HEK293 (cell line): ENCODE data around the gene GGPS1.

Experiments
- BCL11B ChIP-seq: fragments of 450-650 bp; formaldehyde crosslinking; IDR thresholded peaks from 2 replicates; pipeline ENCODE4 v1.5.1; 2016; ENCODE audit warnings: low read depth, missing biosample characterization, missing genetic modification characterization
- EGR2 ChIP-seq: fragments of 450-650 bp; formaldehyde crosslinking; IDR thresholded peaks from 2 replicates; pipeline ENCODE4 v1.5.1; 2016; ENCODE audit warnings: low read depth, missing biosample characterization, missing genetic modification characterization
- KLF1 ChIP-seq: fragments of 450-650 bp; formaldehyde crosslinking; IDR thresholded peaks from 2 replicates; pipeline ENCODE4 v1.5.1; 2016; ENCODE audit warnings: missing biosample characterization, missing genetic modification characterization
- KLF10 ChIP-seq: fragments of 450-650 bp; IDR thresholded peaks from 2 replicates; pipeline ENCODE4 v1.5.1; 2018; ENCODE audit warnings: missing biosample characterization, mild to moderate bottlenecking, missing genetic modification characterization
- PATZ1 ChIP-seq: fragments of 450-650 bp; formaldehyde crosslinking; IDR thresholded peaks from 2 replicates; pipeline ENCODE4 v1.5.1; 2016; ENCODE audit warnings: missing biosample characterization, missing genetic modification characterization
- PRDM1 ChIP-seq: fragments of 450-650 bp; formaldehyde crosslinking; IDR thresholded peaks from 2 replicates; pipeline ENCODE4; 2016; ENCODE audit warnings: missing biosample characterization, missing genetic modification characterization
- PRDM2 ChIP-seq: fragments of 450-650 bp; formaldehyde crosslinking; IDR thresholded peaks from 2 replicates; pipeline ENCODE4 v1.5.1; 2016; ENCODE audit warnings: missing biosample characterization, missing genetic modification characterization, borderline replicate concordance
- REPIN1 ChIP-seq: fragments of 450-650 bp; formaldehyde crosslinking; IDR thresholded peaks from 2 replicates; pipeline ENCODE4 v1.5.1; 2017; ENCODE audit warnings: missing biosample characterization, missing genetic modification characterization, low read depth
- SP2 ChIP-seq: fragments of 450-650 bp; formaldehyde crosslinking; IDR thresholded peaks from 2 replicates; pipeline ENCODE4 v1.5.1; 2016; ENCODE audit warnings: missing biosample characterization, missing genetic modification characterization
- ZBTB20 ChIP-seq: fragments of 450-650 bp; formaldehyde crosslinking; IDR thresholded peaks from 2 replicates; pipeline ENCODE4 v1.5.1; 2016; ENCODE audit warnings: missing biosample characterization, missing genetic modification characterization
- ZBTB6 ChIP-seq: fragments of 450-650 bp; formaldehyde crosslinking; IDR thresholded peaks from 2 replicates; pipeline ENCODE4 v1.5.1; 2017; ENCODE audit warnings: missing biosample characterization, missing genetic modification characterization
- ZBTB8A ChIP-seq: fragments of 450-650 bp; formaldehyde crosslinking; IDR thresholded peaks from 2 replicates; pipeline ENCODE4 v1.5.1; 2016; ENCODE audit warnings: missing biosample characterization, missing genetic modification characterization
- ZFP3 ChIP-seq: fragments of 450-650 bp; formaldehyde crosslinking; IDR thresholded peaks from 2 replicates; pipeline ENCODE4 v1.5.1; 2016; ENCODE audit warnings: low read depth, missing biosample characterization, missing genetic modification characterization
- ZNF112 ChIP-seq: fragments of 450-650 bp; formaldehyde crosslinking; IDR thresholded peaks from 2 replicates; pipeline ENCODE4 v1.5.0; 2017; ENCODE audit warnings: missing biosample characterization, missing genetic modification characterization
- ZNF16 ChIP-seq: fragments of 450-650 bp; formaldehyde crosslinking; IDR thresholded peaks from 2 replicates; pipeline ENCODE4 v1.5.1; 2016; ENCODE audit warnings: low read depth, missing biosample characterization, missing genetic modification characterization
- ZNF174 ChIP-seq: fragments of 450-650 bp; formaldehyde crosslinking; IDR thresholded peaks from 2 replicates; pipeline ENCODE4 v1.5.0; 2017; ENCODE audit warnings: missing biosample characterization, mild to moderate bottlenecking, missing genetic modification characterization
- ZNF202 ChIP-seq: fragments of 450-650 bp; formaldehyde crosslinking; IDR thresholded peaks from 2 replicates; pipeline ENCODE4 v1.5.1; 2016; ENCODE audit warnings: missing biosample characterization, missing genetic modification characterization, borderline replicate concordance
- ZNF223 ChIP-seq: fragments of 450-650 bp; formaldehyde crosslinking; IDR thresholded peaks from 2 replicates; pipeline ENCODE4 v1.5.1; 2016; ENCODE audit warnings: missing biosample characterization, missing genetic modification characterization
- ZNF24 ChIP-seq: fragments of 450-650 bp; formaldehyde crosslinking; IDR thresholded peaks from 2 replicates; pipeline ENCODE4 v1.5.1; 2016; ENCODE audit warnings: missing biosample characterization, missing genetic modification characterization
- ZNF488 ChIP-seq: fragments of 450-650 bp; formaldehyde crosslinking; IDR thresholded peaks from 2 replicates; pipeline ENCODE4 v1.5.1; 2016; ENCODE audit warnings: missing biosample characterization, missing genetic modification characterization
- ZNF501 ChIP-seq: fragments of 450-650 bp; formaldehyde crosslinking; IDR thresholded peaks from 2 replicates; pipeline ENCODE4 v1.5.1; 2016; ENCODE audit warnings: missing biosample characterization, missing genetic modification characterization
- ZNF513 ChIP-seq: fragments of 450-650 bp; IDR thresholded peaks from 2 replicates; pipeline ENCODE4 v1.5.1; 2018; ENCODE audit warnings: missing biosample characterization, missing genetic modification characterization
- ZNF558 ChIP-seq: fragments of 450-650 bp; formaldehyde crosslinking; IDR thresholded peaks from 2 replicates; pipeline ENCODE4 v1.5.1; 2016; ENCODE audit warnings: missing biosample characterization, missing genetic modification characterization
- ZNF600 ChIP-seq: fragments of 450-650 bp; formaldehyde crosslinking; IDR thresholded peaks from 2 replicates; pipeline ENCODE4 v1.5.1; 2016; ENCODE audit warnings: missing biosample characterization, missing genetic modification characterization
- ZNF654 ChIP-seq: fragments of 450-650 bp; formaldehyde crosslinking; IDR thresholded peaks from 2 replicates; pipeline ENCODE4 v1.5.1; 2016; ENCODE audit warnings: low read depth, missing biosample characterization, missing genetic modification characterization
- ZNF843 ChIP-seq: fragments of 450-650 bp; formaldehyde crosslinking; IDR thresholded peaks from 2 replicates; pipeline ENCODE4 v1.5.1; 2016; ENCODE audit warnings: missing biosample characterization, missing genetic modification characterization
- ZSCAN23 ChIP-seq: fragments of 450-650 bp; formaldehyde crosslinking; IDR thresholded peaks from 2 replicates; pipeline ENCODE4 v1.5.1; 2016; ENCODE audit warnings: missing biosample characterization, missing genetic modification characterization
- ZSCAN30 ChIP-seq: fragments of 450-650 bp; IDR thresholded peaks from 2 replicates; pipeline ENCODE4 v1.5.1; 2018; ENCODE audit warnings: missing biosample characterization, mild to moderate bottlenecking, missing genetic modification characterization, moderate library complexity
- ZXDB ChIP-seq: fragments of 450-650 bp; formaldehyde crosslinking; IDR thresholded peaks from 2 replicates; pipeline ENCODE4 v1.5.1; 2016; ENCODE audit warnings: missing biosample characterization, missing genetic modification characterization

GGPS1 gene

GRCh38 chr1:235326719-235327558, 1.4 kb upstream of the GGPS1 start (continued):
- no peak for TF ChIP-seq PRDM2 (tag by site-specific recombination)
- TF ChIP-seq ZNF24 (tag by site-specific recombination) = 0 out of 2 replicates have a peak, but pooled peaks have one; percentile 40
- no peak for TF ChIP-seq ZNF223 (tag by site-specific recombination)
- 0 out of 2 replicates have a peak, but pooled peaks have one; percentile 54 for TF ChIP-seq ZNF501 (tag by site-specific recombination)
- TF ChIP-seq ZFP3 (tag by site-specific recombination) = no peak
- peak; percentile 47; the same call in 1 of the 2 replicates for TF ChIP-seq ZSCAN30 (tag by site-specific recombination)
- TF ChIP-seq ZNF202 (tag by site-specific recombination) = no peak
- no peak for TF ChIP-seq ZNF488 (tag by site-specific recombination)
- no peak for TF ChIP-seq ZNF16 (tag by site-specific recombination)
- no peak for TF ChIP-seq ZBTB6 (tag by site-specific recombination)
- no peak for TF ChIP-seq PRDM1 (tag by site-specific recombination)
- 0 out of 2 replicates have a peak, but pooled peaks have one; percentile 13 for TF ChIP-seq KLF10
- TF ChIP-seq PATZ1 (tag by site-specific recombination) = peak; percentile 50
- peak; percentile 35 for TF ChIP-seq SP2 (tag by site-specific recombination)
- TF ChIP-seq ZXDB (tag by site-specific recombination) = peak; percentile 43; the same call in 1 of the 2 replicates
- no peak for TF ChIP-seq ZSCAN23 (tag by site-specific recombination)
- TF ChIP-seq KLF1 (tag by site-specific recombination) = no peak
- TF ChIP-seq ZNF174 (tag by site-specific recombination) = no peak
- TF ChIP-seq ZNF513 (tag by site-specific recombination) = no peak
- no peak for TF ChIP-seq ZNF112
- no peak for TF ChIP-seq ZNF558 (tag by site-specific recombination)
- TF ChIP-seq BCL11B (tag by site-specific recombination) = no peak
- peak; percentile 87 for TF ChIP-seq ZNF600
- no peak for TF ChIP-seq REPIN1
- peak; percentile 90 for TF ChIP-seq ZBTB20 (tag by site-specific recombination)
- no peak for TF ChIP-seq ZBTB8A
- peak; percentile 46 for TF ChIP-seq EGR2 (tag by site-specific recombination)
- TF ChIP-seq ZNF654 (tag by site-specific recombination) = no peak
- no peak for TF ChIP-seq ZNF843
